GM12878 (cell line): Measurements from ENCODE around the gene RARS1.

Experiments
- CBFB ChIP-seq: IDR thresholded peaks from 2 replicates; pipeline ENCODE4 v1.6.1; 2016; ENCODE audit warnings: antibody characterized with exemption, low read depth
- EP300 ChIP-seq, 2 experiments: fragments of 150-350 bp in 1 of 2; IDR thresholded peaks; 2 replicates each; pipeline ENCODE4 v1.6.1; 2011 to 2012; ENCODE audit warnings: low read depth in 2 of 2, low read length in 2 of 2, borderline replicate concordance in 1 of 2, improper control_type of control experiment in 1 of 2, inconsistent platforms in 1 of 2; ENCODE audit not compliant: control insufficient read depth in 1 of 2
- MAX ChIP-seq: IDR thresholded peaks from 2 replicates; pipeline ENCODE4 v1.6.1; 2012; ENCODE audit warnings: low read depth, low read length, improper control_type of control experiment
- POLR2A ChIP-seq: IDR thresholded peaks from 2 replicates; pipeline ENCODE4 v1.6.1; 2011; ENCODE audit warnings: low read depth, mild to moderate bottlenecking, low read length
- SIN3A ChIP-seq: IDR thresholded peaks from 2 replicates; pipeline ENCODE4 v1.6.1; 2012; ENCODE audit warnings: low read depth, low read length, improper control_type of control experiment
- SUZ12 ChIP-seq: fragments of 200-600 bp; sonication (generic); IDR thresholded peaks from one replicate; pipeline ENCODE4 v1.6.1; 2018; ENCODE audit warnings: antibody characterized with exemption, mild to moderate bottlenecking; ENCODE audit not compliant: unreplicated experiment
- ZNF274 ChIP-seq: IDR thresholded peaks from one replicate; pipeline ENCODE4 v1.8.0; 2011; ENCODE audit not compliant: insufficient read length, insufficient read depth

DNA sequence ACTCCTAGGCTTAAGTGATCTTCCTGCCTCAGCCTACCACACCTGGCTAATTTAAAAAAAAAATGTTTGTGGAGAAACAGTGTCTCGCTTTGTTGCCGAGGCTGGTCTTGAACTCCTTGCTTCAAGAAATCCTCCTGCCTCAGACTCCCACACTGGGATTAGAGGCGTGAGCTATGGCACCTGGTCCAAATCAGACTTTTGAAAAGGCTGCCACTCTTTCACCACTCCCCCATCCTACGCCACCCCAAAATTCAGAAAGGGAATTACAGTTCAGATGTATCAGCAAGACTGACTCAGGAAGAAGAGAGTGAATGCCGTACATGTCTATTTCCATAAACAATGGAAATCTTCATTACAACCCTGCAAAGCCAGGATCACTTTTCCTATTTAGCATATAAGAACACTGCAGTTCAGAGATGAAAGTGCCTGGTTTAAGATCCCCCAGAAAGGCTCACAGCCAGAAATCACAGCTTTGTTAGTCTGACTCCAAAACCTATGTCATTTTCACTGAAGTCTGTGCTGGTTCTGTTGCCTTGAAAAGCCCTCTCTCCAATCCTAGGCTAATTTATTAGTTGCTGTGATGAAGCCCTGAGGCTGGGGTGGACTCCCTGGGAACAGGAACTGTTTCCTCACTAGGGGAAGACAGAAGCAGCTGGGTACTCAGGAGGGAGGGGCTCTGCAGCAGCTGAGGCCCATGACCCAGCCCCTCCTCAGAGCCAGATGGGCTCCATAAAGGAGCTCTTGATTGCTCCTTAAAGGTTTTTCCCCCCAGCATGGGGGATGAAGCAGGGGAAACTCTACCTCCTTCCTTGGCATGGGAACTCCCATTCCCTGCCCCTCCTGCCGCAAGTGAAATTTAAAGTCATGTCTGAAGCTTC is 46.0 kb downstream of the RARS1 start:
- no peak for TF ChIP-seq ZNF274
- TF ChIP-seq MAX, result no peak
- TF ChIP-seq EP300 (IDR thresholded peaks at IDR 0.05; ENCODE audit: borderline replicate concordance in 1 of 2, control insufficient read depth in 1 of 2, low read depth in 2 of 2, low read length in 2 of 2), result no peak
- no peak for TF ChIP-seq SIN3A
- TF ChIP-seq SUZ12, result no peak
- TF ChIP-seq POLR2A, result no peak
- TF ChIP-seq CBFB, result no peak
